GM18498 (cell line): Measurements from ENCODE around the gene FRAT1.

Source experiments
- ATAC-seq: cut with Tn5 transposase; IDR thresholded peaks from one replicate; pipeline ENCODE4 v1.9.1; 2021; ENCODE audit warnings: mild to moderate bottlenecking, moderate library complexity; ENCODE audit not compliant: unreplicated experiment

Gene FRAT1

DNA sequence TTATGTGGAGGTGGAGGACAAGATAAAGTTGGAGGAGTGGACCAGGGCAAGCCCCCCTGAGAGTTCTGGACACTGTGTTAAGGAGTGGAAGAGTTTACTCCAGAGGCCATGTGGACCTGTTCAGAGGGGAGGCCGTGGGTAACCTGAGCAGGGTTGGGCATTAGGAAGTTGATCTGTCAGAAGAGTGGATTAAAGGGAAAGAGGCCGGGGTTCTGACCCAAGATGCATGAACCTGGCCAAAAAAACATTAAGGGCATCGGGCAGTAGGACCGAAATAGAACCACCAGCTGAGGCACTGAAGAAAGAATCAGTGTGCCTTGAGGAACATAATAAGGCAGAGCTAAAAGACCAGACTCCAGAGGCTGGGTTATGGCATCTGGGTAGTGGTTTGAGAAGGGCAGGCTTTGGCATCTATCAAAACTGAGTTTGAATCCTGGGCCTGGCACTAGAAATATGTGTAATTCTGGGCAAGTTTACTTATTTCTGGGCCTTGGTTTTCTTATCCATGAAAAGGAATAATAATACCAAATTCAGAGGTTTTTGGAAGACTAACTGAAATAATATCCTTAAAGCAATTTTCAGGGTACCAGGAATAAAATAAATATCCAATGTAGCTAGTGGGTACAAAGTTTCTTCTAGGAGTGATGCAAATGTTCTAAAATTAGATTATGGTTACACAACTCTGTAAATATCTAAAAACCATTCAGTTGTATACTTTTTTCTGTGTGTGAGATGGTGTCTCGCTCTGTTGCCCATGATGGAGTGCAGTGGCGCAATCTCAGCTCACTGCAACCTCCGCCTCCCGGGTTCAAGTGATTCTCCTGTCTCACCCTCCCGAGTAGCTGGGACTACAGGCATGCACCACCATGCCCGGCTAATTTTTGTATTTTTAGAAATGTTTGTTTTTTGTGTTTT, 10.9 kb upstream of the FRAT1 start:
- no peak for ATAC-seq

GRCh38 chr10:97311111-97311626, 7.9 kb upstream of the FRAT1 start:
- no peak for ATAC-seq

GRCh38 chr10:97312897-97313296, 6.2 kb upstream of the FRAT1 start:
- ATAC-seq: no peak

DNA sequence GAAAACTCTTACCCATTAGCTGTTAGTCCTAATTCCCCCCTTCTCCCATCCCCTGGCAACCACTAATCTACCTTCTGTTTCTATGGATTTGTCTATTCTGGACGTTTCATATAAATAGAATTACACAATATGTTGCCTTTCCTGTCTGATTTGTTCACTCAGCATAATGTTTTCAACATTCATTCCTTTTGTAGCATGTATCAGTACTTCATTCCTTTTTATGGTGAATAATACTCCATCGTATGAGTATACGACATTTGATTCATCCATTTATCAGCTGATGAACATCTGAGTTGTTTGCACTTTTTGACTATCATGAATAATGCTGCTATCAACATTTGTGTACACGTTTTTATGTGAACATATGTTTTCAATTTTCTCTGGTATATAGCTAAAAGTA, 4.4 kb upstream of the FRAT1 start:
- no peak for ATAC-seq

- ATAC-seq: peak; percentile 34
These were observed 804 bp downstream of the FRAT1 start for GRCh38 chr10:97319671-97320479.

GRCh38 chr10:97320480-97321031, 1.5 kb downstream of the FRAT1 start:
- no peak for ATAC-seq

DNA sequence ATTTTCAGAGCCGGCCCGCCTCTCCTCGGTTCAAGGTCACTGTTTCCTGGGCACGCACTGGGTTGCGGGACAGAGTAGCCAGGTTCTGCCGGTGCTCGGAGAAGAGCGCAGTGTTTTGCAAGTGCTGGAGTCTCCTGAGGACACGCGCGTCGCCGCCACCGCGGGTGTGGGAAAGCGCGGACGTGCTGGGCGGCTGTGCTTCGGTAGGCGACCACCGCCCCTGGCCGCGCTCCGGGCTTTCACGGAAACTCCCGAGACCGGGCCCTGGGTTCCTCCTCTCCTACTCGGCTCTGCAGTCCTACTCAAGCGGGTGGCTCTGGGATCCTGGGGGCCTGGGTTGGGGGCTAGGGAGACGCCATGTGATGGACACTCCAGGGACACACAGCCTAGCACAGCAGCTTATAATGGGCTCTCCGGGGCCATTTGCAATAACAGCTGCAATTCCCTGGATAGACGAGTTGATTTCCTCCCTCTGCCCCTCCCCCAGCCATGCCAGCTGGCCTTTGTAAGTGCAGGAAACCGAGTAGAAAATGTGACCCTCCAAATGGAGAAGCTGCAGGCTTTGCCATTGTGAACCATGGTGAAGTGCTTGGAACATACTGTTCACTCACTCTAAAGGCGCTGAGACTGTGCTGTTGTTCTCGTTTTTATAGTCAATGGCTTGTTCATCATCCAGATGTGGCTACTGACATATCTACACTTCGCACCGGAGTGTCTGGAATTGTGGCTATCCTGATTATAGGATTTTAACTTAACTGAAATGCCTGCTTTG, 2.1 kb downstream of the FRAT1 start:
- ATAC-seq: no peak

DNA sequence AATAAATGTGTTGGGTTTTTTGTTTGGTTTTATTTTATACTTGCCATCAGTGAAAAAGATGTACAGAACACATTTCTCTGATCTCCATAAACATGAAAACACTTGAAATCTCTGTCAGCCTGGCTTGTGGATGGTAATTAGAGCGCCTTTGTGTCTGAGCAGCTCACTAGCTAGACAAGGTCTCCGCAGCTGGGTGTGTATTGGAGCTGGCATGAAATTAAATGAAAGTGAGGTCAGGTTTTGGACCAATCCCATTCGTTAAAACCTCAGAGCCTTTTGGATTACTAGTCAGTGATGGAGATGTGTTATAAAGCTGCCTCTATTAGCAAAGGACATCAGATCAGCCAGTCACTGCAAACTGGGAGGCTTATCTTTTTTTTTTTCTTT, 2.7 kb downstream of the FRAT1 start:
- no peak for ATAC-seq

- ATAC-seq: no peak
These were observed 4.4 kb downstream of the FRAT1 start for GRCh38 chr10:97323501-97323900.

DNA sequence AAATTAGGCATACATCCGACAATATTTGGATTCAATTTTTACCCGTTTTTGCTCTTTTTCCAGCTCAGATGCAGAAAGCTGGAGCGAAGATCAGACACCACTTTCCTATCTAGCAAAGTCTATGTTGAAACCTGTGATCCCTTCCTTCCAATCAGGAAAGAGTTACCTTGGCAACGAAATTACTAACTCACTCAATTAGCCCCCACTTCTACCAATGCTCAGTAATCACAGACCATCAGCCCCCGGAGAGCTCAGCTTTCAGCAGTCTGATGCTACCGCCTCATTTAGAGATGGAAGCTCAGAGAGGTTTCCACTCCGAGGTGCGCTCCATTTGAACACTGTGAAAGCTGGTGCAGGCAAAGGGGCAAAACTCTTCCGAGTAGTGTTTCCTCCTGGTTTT, 6.7 kb downstream of the FRAT1 start:
- no peak for ATAC-seq

DNA sequence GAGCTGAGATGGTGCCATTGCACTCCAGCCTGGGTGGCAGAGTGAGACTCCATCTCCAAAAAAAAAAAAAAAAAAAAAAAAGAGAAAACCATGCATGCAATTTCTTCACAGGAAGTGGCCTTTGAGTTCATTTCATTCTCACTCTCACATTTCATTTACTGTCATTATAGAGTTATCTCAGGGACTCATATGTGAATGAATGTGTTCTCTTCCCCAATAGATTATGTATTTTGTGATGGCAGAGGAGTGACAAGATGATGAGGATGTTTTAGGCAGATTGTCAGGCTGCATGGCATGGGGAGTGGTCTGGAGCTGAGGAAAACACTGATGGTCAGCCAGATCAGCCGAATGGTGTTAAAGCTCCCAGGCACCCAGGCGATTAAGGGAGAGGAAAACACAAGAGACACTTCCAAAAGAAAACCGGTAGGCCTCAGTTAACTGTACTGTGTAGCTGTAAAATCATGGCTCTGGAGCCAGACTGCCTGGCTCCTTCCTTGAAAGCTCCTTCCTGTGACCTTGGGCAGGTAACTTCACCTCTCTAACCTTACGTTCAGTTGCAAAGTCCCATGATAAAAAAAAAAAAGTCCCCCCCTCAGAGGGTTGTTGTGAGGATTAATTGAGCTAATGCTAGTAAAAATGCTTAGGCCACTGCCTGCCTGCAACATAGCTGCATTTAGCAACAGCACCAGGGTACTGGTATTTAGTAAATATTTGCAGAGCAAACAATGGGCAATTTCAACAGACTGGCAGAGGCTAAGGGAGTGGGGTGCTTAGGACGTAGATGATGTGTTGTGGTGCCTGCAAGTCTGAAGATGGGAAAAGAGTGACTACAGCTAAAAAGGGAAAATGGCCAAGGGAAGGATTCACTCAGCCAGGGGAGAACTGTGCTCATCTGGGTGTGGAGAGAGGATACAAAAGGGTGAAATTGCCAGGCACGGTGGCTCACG, 8.6 kb downstream of the FRAT1 start:
- no peak for ATAC-seq

DNA sequence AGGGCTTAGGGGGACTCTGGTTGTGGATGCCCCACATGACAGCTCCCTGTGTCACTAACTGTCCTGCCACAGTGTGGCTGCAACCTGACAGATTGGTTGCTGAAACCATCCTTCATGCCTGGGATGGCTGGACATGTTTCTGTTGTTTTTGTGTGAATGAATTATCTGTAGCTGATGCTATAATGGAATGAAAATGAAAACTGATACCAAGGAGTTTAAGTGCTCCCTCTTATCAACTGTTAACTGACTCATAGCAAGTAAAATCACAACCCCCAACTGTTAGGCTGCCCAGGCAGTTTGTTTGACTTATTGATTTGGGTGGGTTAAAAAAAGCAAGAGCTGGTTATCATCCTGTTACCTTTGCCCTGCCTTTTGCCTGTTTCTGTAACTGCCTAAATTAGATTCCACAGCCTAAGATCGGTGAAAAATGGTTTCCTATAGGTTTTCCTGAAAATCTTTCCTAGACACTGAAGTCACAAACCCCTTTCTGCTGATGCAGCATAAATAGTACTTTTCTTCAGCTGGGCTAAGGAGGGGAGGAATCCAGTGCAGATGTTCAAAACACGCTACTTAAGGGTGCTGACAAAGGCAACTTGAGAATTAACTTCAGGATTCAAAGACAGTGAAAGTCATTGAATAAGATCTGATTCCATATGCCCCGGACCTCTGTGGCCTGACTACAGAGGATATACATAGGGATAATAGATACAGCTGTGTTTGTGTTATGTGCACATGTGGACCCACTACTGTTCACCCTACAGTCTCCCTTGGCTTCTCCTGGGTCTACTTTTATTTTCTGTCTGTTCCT, 9.8 kb downstream of the FRAT1 start:
- ATAC-seq: no peak

DNA sequence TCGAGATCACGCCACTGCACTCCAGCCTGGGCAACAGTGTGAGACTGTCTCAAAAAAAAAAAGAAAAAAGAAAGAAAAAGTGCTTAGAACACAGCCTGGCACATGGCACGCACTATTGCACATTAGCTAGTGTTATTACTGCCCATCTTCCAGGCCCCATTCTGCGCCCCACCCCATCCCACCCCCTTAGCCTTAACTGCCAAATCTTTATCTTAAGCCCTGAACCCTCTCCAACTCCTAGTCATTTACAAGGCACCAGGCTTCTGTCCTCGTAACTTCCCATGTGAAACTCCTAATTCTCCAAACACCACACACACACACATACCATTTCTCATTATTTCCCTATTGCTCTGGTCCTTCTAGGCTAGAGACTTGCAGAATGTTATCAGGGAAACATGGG, 10.7 kb downstream of the FRAT1 start:
- no peak for ATAC-seq

DNA sequence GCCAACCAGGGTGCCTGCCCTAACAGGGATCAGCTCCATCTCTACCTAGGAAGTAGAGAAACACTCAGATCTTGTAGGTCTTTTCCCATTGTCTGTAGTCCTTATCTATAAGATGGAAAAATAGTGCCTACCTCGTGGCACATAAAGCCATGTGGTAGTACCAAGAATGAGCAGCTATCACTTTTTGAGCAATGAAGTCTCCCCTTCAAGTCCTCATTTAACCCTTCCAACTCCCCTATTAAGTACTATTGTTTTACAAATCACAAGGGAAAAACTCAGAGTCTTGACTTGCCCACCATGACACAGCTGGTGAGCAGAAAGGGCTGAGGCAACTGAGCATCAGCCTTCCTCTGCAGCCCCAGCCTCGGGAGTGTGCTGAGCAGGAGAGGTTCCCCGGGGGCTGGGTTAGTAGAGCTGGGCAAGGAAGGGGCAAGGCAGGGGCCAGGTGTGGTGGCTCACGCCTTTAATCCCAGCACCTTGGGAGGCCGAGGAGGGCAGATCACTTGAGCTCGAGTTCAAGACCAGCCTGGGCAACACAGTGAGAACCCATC, 12.2 kb downstream of the FRAT1 start:
- ATAC-seq: no peak

DNA sequence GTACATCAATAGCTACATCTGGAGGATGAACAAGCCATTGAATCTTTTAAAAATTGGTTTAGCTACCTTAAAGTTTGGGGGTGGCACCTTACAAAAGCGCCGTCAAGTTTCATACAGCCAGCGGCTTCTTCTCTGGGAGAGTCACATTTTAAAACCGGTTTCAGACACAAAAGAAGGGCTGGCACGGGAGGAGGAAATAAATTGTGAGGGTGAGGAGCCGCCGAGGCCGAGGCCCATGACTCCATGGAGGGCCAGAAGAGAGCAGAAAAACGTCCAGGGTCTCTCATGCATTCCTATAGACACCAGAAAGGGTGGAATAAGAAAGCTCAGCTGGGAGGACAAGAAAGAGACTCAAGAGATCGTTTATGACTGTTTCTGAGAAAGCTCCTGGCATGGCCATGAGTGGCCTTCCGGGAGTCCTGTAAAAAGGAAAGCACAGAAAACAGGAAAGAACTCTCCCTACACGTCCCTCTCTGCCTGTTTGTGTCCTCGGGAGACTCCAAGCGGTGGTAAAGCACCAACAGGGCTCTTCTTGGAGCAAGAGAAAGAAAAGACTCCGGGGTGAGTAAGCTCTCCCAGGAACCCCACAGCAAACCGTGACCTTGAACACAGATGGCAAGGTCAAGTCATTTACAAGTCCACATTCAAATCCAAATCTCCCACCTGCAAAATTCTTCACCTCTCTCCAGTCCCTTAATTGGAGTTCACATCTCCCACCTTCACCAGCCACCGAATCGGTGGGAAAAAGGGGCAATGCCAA, 13.7 kb downstream of the FRAT1 start:
- no peak for ATAC-seq

DNA sequence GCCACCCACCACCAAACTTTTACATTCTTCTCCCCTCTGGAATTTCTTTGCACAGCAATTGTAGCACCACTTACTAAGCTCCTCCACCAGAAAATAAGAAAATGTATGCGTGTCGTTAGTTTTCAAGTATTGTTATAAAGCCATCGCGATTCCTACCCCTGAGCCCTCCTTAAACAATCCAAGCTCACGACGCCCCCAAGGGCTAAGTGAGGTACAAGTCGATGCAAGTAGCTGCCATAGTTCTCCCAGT, 14.2 kb downstream of the FRAT1 start:
- no peak for ATAC-seq

- peak; percentile 25 for ATAC-seq
These were observed 14.7 kb downstream of the FRAT1 start for GRCh38 chr10:97333601-97334369.
